ENCODE results near the gene KLK3.

The KLK3 gene

GRCh38 chr19:50896591-50897190 is 42.0 kb downstream of the KLK3 start:
- in situ Hi-C loops (cut with HindIII; ENCODE audit: low sequenced_read_pairs): no loop called here

GRCh38 chr19:50897191-50897607 is 42.5 kb downstream of the KLK3 start:
- in situ Hi-C loops (cut with HindIII; ENCODE audit: low sequenced_read_pairs): no loop called here

GRCh38 chr19:50897612-50898011 is 42.9 kb downstream of the KLK3 start:
- in situ Hi-C loops (cut with HindIII; ENCODE audit: low sequenced_read_pairs): no loop called here

GRCh38 chr19:50898018-50898417 is 43.3 kb downstream of the KLK3 start:
- in situ Hi-C loops (cut with HindIII; ENCODE audit: low sequenced_read_pairs): no loop called here

- in situ Hi-C loops (cut with HindIII; ENCODE audit: low sequenced_read_pairs): no loop called here
Measured at GRCh38 chr19:50899569-50899968, 44.9 kb downstream of the KLK3 start.

GRCh38 chr19:50902640-50903039 is 47.9 kb downstream of the KLK3 start:
- in situ Hi-C loops (cut with HindIII; ENCODE audit: low sequenced_read_pairs): no loop called here

- in situ Hi-C loops (cut with HindIII; ENCODE audit: low sequenced_read_pairs): no loop called here
Measured at GRCh38 chr19:50906217-50906616, 51.5 kb downstream of the KLK3 start.

GRCh38 chr19:50908336-50908735 is 53.6 kb downstream of the KLK3 start:
- in situ Hi-C loops (cut with HindIII; ENCODE audit: low sequenced_read_pairs): no loop called here

- in situ Hi-C loops (cut with HindIII; ENCODE audit: low sequenced_read_pairs): no loop called here
Measured at GRCh38 chr19:50909240-50910070, 54.7 kb downstream of the KLK3 start.
